ENCODE data around the gene SCP2. TPM values are rescaled to one million over a fixed set of nuclear protein-coding genes. Genes with fewer than 3 reads are reported as not detected.
A peak's percentile ranks its signal among the peaks of the same experiment; 100 is the strongest.

SCP2 gene
- polyA plus RNA-seq, 2 of the 4 experiments (the other 2 are of a cell fraction) = 79.0 to 124 TPM

DNA sequence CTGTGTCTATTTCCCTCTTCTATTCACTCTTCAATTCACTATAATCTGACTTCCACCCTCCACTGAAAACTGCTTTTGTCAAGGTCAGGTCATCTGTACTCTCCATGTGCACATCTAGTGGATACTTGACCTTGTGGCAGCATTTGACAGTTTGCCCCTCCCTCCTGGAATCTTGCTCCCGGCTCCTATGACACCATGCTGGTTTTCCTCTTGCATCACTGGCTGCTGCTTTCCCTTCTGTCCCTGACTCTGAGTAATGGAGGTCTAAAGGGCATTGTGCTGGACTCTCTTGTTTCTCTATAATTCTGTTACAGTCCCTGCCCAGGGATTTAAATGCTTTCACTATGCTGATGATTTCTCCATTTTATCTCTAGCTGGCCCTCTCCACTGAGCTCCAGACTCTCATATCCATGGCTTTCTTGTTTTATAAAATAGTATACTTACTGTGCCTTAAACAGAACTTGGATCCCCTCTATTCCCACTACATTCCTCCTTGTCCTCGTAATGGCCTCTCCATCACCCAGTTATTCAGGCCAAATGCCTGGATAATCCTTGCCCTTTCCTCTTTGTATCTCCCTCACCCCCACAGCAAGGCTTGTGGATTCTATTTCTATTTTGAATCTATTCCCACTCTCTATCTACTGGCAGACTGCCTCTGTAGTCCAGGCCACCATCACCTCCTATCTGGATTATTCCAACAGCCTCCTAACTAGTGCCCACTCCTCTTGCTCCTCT is 98.1 kb downstream of the SCP2 start:
- H3K4me3 ChIP-seq = no peak overlapping the region
- CTCF ChIA-PET = no interaction called here
- H3K9me3 ChIP-seq = no peaks in the 10 kb centered on the region
- ATAC-seq (peak in 1 of 2 experiments; percentile 48; a peak in 3 of 6 replicates), FAIRE-seq (no peak), DNase-seq (ENCODE audit: low read depth in 1 of 2, low spot score in 1 of 2) (peak in 1 of 2 experiments; percentile 19)
- POLR2A ChIA-PET = no interaction called here
- H3K4me1 ChIP-seq = peaks cover 9% of the 10 kb centered on the region; the same call in 2 of the 3 replicates
- TF ChIP-seq EP300 (IDR thresholded peaks at IDR 0.05) = no peak
- no peak for TF ChIP-seq ZC3H11A (IDR thresholded peaks at IDR 0.05)
- no peak for TF ChIP-seq HEYL (CRISPR knock-in tag; IDR thresholded peaks at IDR 0.05)
- 66% methylated on average over 2 of the region's 2 CpGs for WGBS (ENCODE audit: missing lambda C conversion rate)
- H3K4me2 ChIP-seq = 0 out of 3 replicates have a peak overlapping the region, but pooled peaks have one; percentile 18
- H3K27ac ChIP-seq = 0 out of 6 replicates have a peak overlapping the region, but pooled peaks of 1 of the 2 experiments have one; percentile 10

DNA sequence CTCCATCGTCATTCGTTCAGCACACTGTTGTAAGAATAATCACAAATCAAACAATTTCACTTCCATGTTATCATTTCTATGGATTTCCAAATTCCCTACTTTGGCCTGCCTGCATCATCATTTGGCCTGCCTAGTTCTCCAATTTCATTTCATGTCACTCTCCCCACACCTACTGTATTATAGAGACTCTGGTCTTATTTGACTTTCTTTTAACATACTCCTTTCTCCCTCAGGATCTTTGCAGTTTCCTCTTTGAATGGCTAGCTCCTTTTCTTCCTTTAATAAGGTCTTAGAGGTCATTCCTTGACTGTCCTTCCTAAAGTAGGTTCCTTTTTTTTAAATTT is 98.7 kb downstream of the SCP2 start:
- TF ChIP-seq, protein P1, sequence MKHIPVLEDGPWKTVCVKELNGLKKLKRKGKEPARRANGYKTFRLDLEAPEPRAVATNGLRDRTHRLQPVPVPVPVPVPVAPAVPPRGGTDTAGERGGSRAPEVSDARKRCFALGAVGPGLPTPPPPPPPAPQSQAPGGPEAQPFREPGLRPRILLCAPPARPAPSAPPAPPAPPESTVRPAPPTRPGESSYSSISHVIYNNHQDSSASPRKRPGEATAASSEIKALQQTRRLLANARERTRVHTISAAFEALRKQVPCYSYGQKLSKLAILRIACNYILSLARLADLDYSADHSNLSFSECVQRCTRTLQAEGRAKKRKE (CRISPR knock-in tag; IDR thresholded peaks at IDR 0.05; ENCODE audit: low read depth) = no peak
- no peak for TF ChIP-seq CBX8 (IDR thresholded peaks at IDR 0.05)
- no peak for TF ChIP-seq RAD21 (conservative IDR thresholded peaks at IDR 0.05 in 1 of 2, IDR thresholded peaks at IDR 0.05 in 1 of 2)
- TF ChIP-seq PHF8 (IDR thresholded peaks at IDR 0.05; ENCODE audit: borderline replicate concordance, low read depth) = no peak
- TF ChIP-seq MAZ (IDR thresholded peaks at IDR 0.05; ENCODE audit: borderline replicate concordance, low read depth, low read length) = no peak
- no peak for TF ChIP-seq BHLHE40 (IDR thresholded peaks at IDR 0.05; ENCODE audit: low read depth, low read length)
- TF ChIP-seq ESRRA (IDR thresholded peaks at IDR 0.05; ENCODE audit: borderline replicate concordance, low read length) = no peak
- TF ChIP-seq CHD4 (IDR thresholded peaks at IDR 0.05; ENCODE audit: borderline replicate concordance) = no peak
- TF ChIP-seq POLR2AphosphoS2 (conservative IDR thresholded peaks at IDR 0.05; ENCODE audit: low read length) = no peak
- TF ChIP-seq SREBF2 (IDR thresholded peaks at IDR 0.05) = no peak
- 89% methylated on average over 2 of the region's 2 CpGs for WGBS (ENCODE audit: missing lambda C conversion rate)
- H3K9me3 ChIP-seq = no peaks in the 10 kb centered on the region
- POLR2A ChIA-PET = no interaction called here
- CTCF ChIA-PET = no interaction called here
- no peak overlapping the region for H3K4me3 ChIP-seq
- no peak overlapping the region for H3K27ac ChIP-seq
- ATAC-seq = no peak
- FAIRE-seq = no peak
- peaks cover 9% of the 10 kb centered on the region; the same call in 2 of the 3 replicates for H3K4me1 ChIP-seq
- H3K4me2 ChIP-seq = no peak overlapping the region
- no peak for DNase-seq (ENCODE audit: low read depth in 1 of 2, low spot score in 1 of 2)

DNA sequence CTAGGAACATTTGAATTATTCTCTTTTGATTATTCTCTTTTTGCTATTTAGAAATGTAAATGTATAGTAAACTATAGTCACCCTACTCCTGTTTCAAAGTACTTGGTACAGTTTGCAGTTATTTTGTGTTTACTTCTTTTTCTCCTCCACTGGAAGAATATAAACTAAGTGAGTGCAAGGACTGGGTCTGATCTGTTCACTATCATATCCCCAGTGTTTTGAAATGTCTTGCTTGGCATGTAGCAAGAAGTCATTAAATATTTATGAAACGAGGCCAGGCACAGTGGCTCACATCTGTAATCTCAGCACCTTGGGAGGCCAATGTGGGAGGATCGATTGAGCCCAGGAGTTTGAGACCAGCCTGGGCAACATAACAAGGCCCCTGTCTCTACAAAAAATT is 99.2 kb downstream of the SCP2 start:
- FAIRE-seq = no peak
- no peak for TF ChIP-seq ZC3H11A (IDR thresholded peaks at IDR 0.05)
- TF ChIP-seq, protein P2, sequence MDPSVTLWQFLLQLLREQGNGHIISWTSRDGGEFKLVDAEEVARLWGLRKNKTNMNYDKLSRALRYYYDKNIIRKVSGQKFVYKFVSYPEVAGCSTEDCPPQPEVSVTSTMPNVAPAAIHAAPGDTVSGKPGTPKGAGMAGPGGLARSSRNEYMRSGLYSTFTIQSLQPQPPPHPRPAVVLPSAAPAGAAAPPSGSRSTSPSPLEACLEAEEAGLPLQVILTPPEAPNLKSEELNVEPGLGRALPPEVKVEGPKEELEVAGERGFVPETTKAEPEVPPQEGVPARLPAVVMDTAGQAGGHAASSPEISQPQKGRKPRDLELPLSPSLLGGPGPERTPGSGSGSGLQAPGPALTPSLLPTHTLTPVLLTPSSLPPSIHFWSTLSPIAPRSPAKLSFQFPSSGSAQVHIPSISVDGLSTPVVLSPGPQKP (IDR thresholded peaks at IDR 0.05; ENCODE audit: low read depth, low read length) = no peak
- TF ChIP-seq RNF2 (IDR thresholded peaks at IDR 0.05; ENCODE audit: borderline replicate concordance, low read depth) = no peak
- no peak for TF ChIP-seq EHMT2 (IDR thresholded peaks at IDR 0.05; ENCODE audit: low read depth)
- CTCF ChIA-PET = interaction anchor here (1.6 kb wide), 1 partner anchor 9 kb away, joined by 3 read pairs; no protein-coding TSS in a partner anchor

DNA sequence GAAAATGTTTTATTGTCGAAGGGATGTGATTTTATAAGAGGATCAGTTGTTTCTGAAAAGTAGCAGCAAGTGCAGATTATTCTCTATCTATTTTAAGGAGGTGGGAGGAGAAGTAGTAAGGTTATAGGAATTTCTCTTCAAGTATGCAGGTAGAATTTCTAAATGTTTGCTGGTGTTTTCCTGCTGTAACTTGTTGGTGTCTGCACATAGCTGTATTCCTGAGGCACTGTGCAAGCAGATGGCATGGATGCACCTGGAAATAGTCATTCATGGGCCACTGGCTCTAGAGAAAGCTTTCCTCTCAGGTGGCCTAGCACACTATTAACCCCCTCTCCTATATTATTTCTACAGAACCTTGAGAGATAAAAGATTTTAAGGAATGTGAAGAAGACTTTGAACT is 104.7 kb downstream of the SCP2 start:
- ChIA-PET POLR2A (no interaction called here), CTCF (interaction anchor here (0.6 to 1.0 kb wide), 2 partner anchors 11 to 140 kb away, joined by 3 read pairs; no protein-coding TSS in a partner anchor)

More for the DNA sequence above, 99.2 kb downstream of the SCP2 start:
- peaks cover 9% of the 10 kb centered on the region; the same call in 2 of the 3 replicates for H3K4me1 ChIP-seq
- DNase-seq (ENCODE audit: low read depth in 1 of 2, low spot score in 1 of 2) = no peak
- no peak overlapping the region for H3K4me2 ChIP-seq
- no peak for ATAC-seq
- no peak overlapping the region for H3K27ac ChIP-seq
- POLR2A ChIA-PET = no interaction called here
- H3K9me3 ChIP-seq = no peaks in the 10 kb centered on the region
- WGBS (ENCODE audit: missing lambda C conversion rate) = 94% methylated on average over 2 of the region's 2 CpGs
- H3K4me3 ChIP-seq = no peak overlapping the region

More for the DNA sequence above, 104.7 kb downstream of the SCP2 start:
- H3K4me1 ChIP-seq = no peaks in the 10 kb centered on the region
- H3K4me2 ChIP-seq = no peak overlapping the region
- ATAC-seq (no peak), DNase-seq (ENCODE audit: low read depth in 1 of 2, low spot score in 1 of 2) (no peak), FAIRE-seq (no peak)
- 64% methylated on average over 1 of the region's 1 CpG for WGBS (ENCODE audit: missing lambda C conversion rate)
- no peak overlapping the region for H3K27ac ChIP-seq
- TF ChIP-seq MAFK (IDR thresholded peaks at IDR 0.05; ENCODE audit: partially characterized antibody) (no peak), CHD4 (IDR thresholded peaks at IDR 0.05; ENCODE audit: borderline replicate concordance) (no peak)
- H3K9me3 ChIP-seq = no peaks in the 10 kb centered on the region
- H3K4me3 ChIP-seq = no peak overlapping the region
